GM21619 (cell line): ENCODE measurements around the gene SNRNP200.
"Not testable (repeated sequence)": the region's sequence is repeated elsewhere in the genome, so short reads cannot be mapped to it uniquely, and the experiment has no call there.

Experiments
- ATAC-seq: cut with Tn5 transposase; IDR thresholded peaks from one replicate; pipeline ENCODE4 v1.9.1; 2021; ENCODE audit not compliant: unreplicated experiment

The SNRNP200 gene

DNA sequence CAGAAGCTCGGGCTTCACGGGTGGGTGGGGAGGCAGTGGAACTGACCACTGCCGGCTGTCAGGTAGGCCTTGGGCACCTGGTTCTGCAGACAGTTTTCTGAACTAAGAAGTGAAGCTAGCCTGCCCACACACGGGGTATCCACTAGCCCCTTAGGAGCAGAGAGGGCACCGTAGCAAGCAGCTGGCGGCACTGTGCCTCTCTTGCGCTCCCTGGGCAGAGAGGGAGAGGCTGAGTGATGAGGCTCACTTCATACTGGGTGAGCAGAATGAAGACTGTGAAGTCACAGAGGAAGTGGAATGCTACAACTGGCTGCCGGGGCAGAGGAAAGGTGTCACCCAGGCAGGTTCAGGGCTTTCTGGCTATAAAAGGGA, 20.5 kb upstream of the SNRNP200 start:
- no peak for ATAC-seq

DNA sequence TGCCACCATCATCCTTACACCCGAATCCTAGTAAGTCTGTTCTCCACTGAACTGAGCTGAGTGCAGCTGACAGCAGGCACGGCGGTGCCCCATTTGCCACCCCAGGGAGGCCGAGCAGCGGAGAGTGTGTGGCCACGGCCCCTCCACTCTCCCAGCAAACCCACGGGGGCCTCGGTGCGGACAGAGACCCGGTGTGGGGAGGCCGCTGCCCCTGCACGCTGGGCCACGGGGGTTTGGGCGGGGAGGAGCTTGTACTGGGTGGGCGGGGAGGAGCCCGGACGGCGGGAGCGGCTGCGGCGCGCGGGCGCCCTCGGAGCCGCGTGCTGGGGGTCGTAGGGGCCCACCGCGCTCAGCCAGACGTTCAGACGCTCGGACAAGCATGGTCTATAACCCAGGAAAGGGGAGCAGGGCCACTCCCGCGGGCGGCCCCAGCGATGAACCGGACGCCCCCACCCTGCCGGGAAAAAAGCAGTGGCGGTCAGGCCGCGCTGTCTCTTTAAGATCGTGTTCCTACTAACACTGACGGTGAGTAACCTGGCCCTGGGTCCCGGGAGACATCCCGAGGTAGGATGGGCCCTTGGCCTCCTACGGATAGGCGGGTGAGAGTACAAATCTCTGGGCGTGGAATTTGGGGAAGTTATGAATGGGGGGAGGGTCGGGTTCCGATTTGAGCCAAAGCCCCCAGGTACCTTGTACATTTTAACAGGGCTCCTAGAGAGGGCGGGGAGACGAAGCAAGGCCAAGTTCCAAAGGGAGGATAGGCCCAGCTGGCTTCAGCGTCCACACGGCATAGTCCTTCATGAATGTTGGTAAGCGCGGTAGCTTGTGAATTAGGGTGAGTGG, 19.9 kb upstream of the SNRNP200 start, which contains the start of gene ITPRIPL1:
Gene ITPRIPL1 (plus strand): TSS at position 277 of the 843 bp plus-strand sequence. CDS start 523 bp downstream, at position 800.
- no peak for ATAC-seq

GRCh38 chr2:96324721-96325040, 19.3 kb upstream of the SNRNP200 start:
- ATAC-seq, result no peak

DNA sequence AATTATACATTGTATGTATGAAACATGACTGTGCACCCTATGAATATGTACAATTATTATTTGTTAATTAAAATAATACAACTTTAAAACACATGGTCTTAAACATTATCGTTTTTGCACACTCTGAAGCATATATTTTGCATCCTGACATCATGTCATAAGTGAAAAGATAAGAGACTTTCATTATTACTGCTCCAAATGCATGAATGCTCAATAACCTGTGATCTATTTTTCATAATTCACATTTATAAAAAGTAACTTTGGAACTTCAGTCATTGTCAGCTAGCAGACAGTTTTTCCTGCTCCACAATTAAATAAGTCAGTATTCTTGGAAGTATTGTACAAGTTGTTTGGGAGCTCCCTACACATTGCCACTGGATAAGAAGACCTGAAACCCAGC, 18.5 kb upstream of the SNRNP200 start:
- ATAC-seq, result no peak

DNA sequence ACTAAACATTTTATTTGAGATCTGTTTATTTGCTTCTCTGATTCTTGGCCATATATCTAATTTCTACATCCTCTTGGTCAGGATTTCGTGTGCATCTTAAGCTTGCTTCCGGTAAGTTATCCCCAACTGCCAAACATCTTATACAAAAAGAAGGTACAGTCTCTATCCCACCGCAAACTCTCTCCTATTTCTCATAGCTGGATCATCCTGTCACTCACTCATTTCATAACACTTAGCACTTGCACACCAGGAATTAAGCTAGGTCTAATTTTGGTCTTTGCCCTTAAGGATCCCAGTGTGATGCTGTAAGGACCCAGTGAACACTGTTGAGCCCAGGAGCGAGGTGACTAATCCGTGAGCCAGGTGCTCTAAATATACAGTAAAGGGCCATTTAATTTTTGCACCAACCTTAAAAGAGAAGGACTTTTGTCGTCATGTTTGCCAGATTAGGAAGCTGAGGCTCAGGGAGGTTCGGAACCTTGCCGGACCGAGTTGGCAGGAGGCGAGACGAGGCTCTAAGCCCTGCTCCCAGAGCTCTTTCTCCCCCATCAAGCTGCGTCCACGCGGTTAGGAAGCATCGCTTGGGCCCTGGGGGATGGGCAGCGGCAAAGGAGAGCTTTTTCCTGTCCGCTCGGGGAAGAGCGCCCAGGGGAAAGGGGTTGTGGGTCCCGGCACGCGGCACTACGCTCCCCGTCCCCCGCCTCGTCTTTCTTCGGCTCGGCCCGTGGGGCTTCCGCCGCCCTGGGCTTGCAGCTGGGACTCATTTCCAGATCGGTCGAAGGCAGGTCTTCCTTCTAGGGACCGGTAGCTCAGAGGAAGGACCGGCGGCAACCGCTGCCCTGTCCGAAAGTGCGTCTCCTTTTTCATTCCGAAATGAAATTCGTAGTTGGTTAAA, 15.6 kb upstream of the SNRNP200 start:
- ATAC-seq, result peak; percentile 21

GRCh38 chr2:96320326-96320725, 15.0 kb upstream of the SNRNP200 start:
- no peak for ATAC-seq

DNA sequence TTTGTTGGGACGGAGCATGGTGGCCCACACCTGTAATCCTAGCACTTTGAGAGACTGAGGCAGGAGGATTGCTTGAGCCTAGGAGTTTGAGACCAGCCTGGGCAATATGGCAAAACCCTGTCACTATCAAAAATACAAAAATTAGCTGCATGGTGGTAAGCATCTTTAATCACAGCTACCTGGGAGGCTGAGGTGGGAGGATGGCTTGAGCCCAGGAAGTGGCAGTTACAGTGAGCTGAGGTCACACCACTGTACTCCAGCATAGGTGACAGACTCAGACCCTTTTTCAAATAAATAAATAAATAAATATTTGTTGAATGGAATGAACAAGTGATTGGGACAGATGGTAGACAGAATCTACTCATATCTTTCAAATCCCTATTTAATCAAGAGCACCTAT, 14.1 kb upstream of the SNRNP200 start:
- ATAC-seq, result no peak

- no peak for ATAC-seq
Observed at GRCh38 chr2:96318723-96319122, 13.4 kb upstream of the SNRNP200 start.

GRCh38 chr2:96317584-96317997, 12.2 kb upstream of the SNRNP200 start:
- ATAC-seq, result no peak

GRCh38 chr2:96316999-96317398, 11.7 kb upstream of the SNRNP200 start:
- ATAC-seq, result no peak

- ATAC-seq, result no peak
Observed at GRCh38 chr2:96315400-96316071, 10.2 kb upstream of the SNRNP200 start.

GRCh38 chr2:96315005-96315399, 9.7 kb upstream of the SNRNP200 start:
- ATAC-seq, result no peak

DNA sequence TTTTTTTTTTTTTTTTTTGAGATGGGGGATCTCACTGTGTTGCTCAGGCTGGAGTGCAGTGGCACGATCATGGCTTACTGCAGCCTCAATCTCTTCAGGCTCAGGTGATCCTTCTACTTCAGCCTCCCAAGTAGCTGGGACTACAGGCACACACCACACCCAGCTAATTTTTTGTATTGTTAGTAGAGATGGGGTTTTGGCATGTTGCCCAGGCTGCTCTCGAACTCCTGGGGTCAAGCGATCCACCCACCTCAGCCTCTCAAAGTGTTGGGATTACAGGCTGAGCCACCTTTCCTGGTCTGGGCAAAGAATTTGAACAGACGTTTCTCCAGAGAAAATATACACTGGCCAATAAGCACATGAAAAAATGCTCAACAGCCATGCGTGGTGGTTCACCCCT, 2.9 kb upstream of the SNRNP200 start:
- no peak for ATAC-seq

GRCh38 chr2:96306370-96306769, 1.0 kb upstream of the SNRNP200 start:
- no peak for ATAC-seq

GRCh38 chr2:96305979-96306308, 598 bp upstream of the SNRNP200 start:
- no peak for ATAC-seq

GRCh38 chr2:96304606-96305005, 740 bp downstream of the SNRNP200 start:
- ATAC-seq, result no peak

GRCh38 chr2:96301865-96302264, 3.5 kb downstream of the SNRNP200 start:
- no peak for ATAC-seq

DNA sequence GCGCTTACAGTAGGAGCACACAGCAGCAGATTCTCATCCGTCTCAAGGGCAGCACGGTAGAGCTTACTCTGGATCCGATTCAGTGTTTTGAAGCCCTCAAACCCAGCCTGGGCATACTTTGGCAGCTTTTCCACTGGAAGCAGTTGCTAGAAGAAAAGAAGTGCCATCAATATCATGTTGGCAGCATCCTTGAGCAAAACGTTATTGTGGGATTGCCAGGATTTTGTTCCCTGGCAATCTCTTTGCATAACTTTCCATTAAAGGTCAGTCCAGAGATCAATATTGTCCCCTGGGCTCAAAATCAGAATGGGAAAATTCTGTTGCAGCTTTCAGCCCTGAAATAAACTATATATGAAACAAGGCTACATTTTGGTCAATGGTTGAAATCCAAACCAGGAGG, 8.4 kb downstream of the SNRNP200 start:
- ATAC-seq, result no peak

GRCh38 chr2:96294271-96294670, 11.1 kb downstream of the SNRNP200 start:
- ATAC-seq, result not testable (repeated sequence)

DNA sequence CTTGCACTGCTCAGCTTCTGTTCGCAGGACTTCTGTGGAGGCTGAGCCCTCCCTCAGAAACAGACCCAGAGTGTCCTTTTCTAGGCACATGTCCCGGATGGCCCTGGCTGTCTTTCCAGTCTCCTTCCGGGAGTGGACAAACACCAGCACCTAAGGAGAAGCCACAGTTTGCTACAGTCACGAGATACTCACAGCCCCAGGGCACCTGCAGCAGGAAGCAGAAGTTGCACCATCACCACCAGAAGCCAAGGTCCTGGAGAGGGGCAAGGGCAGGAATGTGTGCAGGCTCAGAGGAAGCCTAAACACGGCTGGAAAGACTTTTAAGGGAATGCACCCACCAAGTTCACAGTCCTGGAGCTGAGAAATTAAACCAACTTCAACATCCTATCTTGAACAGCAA, 13.6 kb downstream of the SNRNP200 start:
- ATAC-seq, result no peak

DNA sequence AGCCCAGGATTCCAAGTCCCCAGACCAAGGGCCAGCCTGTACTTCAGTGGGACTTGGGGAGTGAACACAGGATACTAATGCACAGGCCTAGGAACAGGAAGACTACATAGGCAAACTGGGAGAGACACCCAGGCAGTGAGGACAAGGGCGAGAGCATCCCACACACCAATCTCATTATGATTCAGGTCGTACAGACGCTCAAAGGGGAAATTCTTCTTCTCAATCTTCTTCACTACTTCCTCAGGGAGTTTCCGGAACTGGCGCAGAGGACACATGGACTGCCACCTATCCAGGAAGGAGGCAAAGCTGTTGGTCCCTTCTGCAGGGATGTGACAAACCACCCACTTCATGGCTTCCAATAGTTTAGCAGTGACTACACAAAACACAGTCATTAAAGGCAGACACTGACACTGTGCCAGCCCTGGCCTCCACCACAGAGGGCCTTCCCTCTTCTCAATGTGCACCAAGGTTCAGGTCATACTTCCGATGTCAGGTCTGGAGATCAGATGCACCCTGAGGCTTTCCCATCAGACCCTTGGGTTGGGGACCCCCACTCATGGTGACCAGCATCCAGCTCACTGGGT, 18.0 kb downstream of the SNRNP200 start:
- ATAC-seq, result no peak
